ENCODE results near the gene TRMU.
"Not testable (repeated sequence)": the region's sequence is repeated elsewhere in the genome, so short reads cannot be mapped to it uniquely, and the experiment has no call there.

TRMU gene

DNA sequence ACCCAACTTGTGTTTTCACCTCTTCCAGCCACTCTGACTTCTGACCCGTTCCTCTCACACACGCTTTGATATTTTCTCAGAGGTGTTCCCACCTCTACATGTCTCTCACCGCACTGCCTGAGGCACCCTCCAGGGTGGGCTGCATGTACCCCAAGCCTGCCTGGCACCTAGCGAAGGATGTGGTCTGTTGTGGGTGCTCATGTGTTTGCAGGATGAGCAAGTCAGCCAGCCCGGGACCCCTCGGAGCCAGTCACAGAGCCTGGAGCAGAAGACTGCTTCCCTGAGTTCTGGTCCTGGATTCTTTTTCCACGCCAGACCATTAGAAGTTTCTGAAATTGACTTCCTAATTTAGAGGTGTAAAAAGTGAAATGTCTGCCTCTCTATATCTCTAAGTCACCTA is 35.0 kb upstream of the TRMU start:
- no peak for DNase-seq

DNA sequence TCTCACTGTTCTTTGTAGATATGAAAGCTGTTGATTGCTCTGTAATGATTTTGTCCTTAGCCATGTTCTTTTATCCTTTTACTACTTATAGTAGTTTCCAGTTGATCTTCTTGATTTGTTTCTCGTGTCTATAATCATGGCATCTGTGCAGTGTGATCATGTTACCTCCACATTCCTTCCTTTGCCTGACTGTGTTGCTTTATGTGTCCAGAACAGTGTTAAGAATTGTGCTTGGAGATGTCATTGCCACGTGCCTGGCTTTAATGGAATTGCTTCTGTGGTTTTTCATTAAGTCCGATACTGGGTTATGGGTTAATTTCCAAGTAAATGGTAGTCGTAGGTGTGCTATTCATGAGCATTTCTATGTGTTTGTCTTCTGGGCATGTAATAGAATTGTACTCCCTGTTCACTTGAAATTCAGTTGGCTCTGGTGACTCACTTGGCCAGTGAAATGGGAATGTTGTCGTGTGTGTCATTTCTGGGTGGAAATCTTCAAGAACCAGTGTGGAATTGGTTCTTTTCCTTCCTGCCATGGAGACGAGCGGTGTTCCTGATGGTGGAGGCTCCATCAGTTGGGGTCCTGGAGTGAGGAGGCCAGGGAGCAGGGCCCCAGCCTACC is 32.1 kb upstream of the TRMU start:
- DNase-seq: no peak

DNA sequence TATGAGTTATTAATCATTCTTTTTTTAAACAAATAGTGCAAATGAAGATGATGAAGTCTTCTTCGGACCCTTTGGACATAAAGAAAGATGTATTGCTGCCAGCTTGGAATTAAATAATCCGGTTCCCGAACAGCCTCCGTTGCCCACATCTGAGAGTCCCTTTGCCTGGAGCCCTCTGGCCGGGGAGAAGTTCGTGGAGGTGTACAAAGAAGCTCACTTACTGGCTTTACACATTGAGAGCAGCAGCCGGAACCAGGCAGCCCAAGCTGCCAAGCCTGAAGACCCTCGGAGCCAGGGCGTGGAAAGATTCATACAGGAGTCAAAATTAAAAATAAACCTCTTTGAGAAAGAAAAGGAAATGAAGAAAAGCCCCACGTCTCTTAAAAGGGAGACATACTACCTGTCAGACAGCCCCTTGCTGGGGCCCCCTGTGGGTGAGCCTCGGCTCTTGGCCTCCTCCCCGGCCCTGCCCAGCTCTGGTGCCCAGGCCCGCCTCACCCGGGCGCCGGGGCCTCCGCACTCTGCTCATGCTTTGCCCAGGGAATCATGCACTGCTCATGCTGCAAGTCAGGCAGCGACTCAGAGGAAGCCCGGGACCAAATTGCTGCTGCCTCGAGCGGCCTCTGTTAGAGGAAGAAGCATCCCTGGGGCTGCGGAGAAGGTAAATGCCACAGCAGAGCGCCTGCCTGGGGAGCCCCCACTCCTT is 27.1 kb upstream of the TRMU start:
- DNase-seq: no peak

DNA sequence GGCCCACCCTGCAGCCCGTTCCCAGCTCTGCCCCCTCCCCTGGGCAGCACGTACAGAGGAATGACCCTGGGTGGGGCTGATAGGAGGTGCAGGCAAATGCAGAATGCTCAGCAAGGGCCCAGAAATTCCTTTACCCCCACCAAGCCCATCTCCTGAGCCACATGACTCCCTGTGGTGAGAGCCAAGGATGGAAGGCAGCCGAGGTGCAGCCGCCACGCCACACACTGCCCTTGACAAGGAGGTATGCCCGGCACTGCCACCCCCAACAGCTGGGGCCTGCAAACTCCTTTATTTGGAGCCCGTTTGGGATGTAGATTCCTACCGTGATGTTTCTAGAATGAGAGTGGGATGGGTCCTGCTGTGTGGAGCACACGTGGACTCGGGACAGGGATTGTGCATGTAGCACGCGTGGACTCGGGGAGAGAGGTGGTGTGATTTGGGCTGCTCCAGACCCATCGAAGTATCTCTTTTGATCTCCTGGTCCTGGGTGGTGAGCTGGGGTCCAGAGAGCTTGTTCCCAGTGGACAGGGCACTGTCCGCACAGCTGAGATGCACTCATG is 25.9 kb upstream of the TRMU start:
- no peak for DNase-seq

DNA sequence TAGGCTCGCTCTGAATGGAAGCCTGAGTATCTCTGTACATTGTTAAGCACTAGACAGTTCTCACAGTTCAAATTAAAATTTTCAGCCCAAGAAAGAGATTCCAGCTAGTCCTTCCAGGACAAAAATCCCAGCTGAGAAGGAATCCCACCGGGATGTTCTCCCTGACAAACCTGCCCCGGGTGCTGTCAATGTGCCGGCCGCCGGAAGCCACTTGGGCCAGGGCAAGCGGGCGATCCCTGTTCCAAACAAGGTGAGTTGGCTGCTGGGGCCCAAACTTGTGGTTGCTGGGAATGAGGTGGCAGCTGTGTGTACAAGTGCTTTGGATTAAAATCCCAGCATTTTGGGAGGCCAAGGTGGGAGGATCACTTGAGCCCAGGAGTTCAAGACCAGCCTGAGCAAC is 23.5 kb upstream of the TRMU start:
- DNase-seq: no peak

DNA sequence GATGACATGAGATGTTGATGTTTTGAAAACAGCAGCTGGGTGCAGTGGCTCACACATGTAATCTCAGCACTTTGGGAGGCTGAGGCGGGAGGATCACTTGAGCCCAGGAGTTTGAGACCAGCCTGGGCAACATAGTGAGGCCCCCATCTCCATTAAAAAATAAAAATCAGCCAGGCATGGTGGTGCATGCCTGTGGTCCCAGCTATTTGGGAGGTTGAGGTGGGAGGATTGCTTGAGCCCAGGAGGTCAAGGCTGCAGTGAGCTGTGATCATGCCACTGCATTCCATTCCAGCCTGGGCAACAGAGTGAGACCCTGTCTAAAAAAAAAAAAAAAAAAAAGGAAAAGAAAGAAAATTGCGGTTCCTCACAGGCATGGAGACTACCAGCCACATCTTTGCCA is 22.7 kb upstream of the TRMU start:
- DNase-seq: not testable (repeated sequence)

DNA sequence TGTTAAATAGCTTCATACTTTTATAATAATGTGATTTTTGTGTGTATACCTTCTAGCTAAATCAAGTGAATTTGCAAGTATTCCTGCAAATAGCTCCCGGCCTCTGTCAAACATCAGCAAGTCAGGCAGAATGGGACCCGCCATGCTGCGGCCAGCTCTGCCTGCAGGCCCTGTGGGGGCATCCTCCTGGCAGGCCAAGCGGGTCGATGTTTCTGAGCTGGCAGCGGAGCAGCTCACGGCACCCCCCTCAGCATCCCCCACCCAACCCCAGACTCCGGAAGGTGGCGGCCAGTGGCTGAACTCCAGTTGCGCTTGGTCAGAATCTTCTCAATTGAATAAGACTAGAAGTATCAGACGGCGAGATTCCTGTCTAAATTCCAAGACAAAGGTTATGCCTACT is 19.5 kb upstream of the TRMU start:
- no peak for DNase-seq

DNA sequence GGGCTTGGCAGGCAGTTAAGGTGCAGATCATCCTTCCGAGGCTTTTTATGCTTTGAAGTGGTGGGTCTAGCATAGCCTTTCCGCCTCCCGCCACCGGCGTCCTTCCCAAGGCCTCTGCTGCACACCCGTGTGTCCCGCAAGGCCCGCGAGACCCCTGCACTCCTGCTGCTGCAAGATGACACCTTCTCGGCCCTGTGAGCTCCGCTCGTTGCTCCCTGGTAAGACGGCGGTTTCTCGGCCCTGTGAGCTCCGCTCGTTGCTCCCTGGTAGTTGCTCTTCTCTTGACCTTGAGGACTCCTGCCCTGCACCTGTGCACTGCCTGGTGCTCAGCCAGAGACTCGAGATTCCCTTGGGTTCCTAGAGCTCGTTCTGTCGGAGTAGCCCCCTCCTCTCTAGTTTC is 17.9 kb upstream of the TRMU start:
- DNase-seq: no peak

DNA sequence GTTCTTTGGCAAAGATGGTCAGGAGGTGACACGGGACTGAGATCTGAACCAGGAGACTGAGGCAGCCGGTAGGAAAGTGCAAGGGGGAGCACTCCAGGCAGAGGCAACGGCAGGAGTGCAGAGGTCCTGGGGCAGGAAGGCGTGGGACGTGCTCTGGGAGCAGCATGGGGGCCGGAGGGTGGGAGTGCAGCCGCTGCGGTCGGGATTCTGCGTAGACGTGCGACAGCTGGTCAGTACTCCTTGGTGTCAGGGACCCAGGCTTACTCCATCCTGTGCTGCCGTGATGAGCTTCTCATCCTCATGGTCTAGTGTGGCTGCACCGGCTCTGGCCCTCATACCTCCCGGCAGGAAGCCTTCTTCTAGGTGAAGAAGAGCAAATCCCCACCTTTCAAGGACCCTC is 16.9 kb upstream of the TRMU start:
- no peak for DNase-seq

DNA sequence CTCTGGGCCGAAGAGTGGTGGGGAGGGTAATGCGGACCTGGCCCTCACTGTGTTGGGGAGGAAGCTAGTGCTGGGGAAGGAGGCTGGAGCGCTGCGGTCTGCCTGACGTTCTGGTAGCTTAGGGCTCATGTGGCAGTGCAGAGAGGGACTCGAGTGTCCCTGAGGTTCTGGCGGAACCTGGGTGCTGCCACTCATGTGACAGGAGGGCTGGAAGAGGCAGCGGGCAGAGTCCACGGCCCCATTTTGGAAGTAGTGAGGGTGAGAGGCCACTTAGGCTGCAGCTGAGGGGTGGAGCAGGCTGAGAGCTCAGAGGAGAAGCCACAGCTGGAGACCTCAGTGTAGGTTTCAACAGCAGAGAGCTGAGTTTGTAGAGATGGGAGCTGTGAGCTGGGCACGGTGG is 16.2 kb upstream of the TRMU start:
- DNase-seq: no peak

DNA sequence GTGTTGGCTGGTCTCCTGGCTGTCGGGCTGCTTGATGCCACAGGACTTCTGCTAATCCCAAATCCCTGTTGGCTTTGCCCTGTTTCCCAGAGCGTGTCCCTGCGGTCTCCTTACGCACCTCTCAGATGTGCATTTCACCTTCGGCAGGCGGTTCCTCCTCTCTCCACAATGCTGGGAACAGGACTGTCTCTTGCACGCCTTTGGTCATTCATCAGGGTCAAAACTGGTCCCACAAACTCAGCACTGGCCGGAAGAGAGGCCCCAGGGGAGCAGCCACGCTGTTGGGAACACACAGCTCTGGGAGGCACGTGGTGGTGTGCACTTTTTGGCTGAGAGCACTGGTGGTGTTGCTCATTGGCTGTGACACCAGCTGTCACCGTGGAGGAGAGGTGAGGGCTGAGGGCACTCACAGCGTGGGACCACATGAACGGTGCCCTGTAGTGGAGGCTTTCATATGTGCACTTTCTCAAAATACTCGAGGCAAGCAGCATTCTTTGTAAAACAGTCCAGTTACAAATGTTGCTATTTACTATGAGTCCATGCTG is 15.3 kb upstream of the TRMU start:
- DNase-seq: no peak

DNA sequence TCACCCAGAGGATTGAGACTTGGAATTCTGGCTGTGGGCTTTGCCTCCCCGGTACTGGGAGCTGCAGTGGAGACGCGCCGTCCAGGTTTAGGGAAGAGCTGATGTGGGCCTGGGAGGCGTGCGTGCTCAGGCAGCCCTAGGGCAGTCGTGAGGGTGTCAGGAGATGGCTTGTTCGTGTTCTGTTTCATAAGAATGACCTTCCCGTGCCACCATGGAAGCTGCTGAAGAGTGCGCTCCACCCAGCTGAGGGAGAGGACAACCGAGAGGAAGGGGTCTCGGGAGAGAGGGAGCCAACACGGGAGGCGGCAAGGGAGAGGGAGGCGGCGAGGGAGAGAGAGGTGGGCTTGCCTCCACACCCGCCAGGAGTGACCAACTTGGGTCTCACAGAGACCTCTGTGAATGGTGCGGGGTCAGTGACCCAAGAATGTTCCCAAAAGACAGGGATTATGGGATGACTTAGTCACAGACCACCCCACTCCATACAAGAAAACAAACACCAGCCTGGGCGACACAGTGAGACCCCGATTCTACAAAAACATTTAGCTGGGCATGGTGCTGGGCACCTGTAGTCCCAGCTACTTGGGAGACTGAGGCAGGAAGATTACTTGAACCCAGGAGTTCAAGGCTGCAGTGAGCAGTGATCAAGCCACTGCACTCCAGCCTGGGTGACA is 14.7 kb upstream of the TRMU start:
- DNase-seq: no peak

DNA sequence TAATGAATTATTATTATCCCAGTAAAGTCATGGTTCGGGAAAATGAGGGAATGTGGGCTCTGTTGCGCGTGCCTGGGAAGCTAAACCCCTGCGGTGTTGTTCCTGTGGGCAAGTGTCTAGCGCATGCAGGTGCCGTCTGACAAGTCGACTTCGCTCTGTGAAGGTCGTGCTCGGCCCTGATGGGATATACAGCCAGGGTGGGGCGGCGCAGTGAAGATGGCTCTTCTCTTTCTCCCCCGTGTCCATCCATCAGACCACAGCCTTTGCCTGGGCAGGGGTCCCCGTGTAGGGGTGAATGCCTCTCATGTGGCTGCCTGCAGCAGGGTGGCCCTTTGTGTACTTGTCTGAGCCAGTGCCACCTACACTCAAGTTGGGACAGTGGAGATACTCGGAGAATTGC is 12.8 kb upstream of the TRMU start:
- no peak for DNase-seq

DNA sequence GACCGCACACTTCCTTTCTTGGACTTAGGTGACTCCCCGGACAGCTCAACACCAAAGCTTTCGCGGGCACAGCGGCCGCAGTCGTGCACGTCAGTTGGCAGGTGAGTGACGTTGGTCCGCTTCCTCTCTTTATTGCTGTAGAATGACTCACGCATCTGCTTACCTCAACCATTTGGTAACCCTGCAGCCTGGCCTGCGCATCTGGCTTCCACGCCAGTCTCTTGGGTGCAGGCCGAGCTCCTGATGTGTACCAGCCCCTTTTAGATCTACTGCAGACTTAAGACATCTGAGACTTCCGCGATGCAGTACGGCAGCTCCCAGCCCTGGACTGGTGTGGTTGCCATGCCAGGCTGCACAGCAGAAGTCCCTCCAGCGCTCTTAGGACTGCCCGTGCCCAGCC is 12.4 kb upstream of the TRMU start:
- DNase-seq: no peak

DNA sequence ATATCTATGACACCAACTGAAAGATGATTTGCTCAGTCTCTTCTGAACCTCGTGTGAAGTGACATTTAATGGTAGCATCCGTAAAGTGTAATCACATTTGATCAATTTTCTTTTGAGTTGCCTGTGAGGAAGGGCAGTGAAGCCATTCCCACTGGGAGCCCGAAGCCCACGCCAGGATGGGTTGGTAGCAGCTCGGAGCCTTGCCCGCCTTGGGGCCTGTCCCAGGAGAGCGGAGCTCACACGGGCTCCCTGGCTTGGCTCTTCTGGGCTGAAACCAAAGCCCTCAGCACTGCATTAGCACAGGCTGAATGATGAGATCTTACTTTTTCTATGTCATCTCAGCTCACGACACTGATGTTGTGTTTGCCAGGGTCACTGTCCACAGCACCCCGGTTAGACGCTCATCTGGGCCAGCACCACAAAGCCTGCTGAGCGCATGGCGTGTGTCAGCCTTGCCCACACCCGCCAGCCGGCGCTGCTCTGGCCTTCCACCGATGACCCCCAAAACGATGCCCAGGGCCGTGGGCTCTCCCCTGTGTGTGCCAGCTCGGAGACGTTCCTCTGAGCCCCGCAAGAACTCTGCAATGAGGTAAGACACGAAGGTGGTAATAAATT is 9.3 kb upstream of the TRMU start:
- DNase-seq: no peak

DNA sequence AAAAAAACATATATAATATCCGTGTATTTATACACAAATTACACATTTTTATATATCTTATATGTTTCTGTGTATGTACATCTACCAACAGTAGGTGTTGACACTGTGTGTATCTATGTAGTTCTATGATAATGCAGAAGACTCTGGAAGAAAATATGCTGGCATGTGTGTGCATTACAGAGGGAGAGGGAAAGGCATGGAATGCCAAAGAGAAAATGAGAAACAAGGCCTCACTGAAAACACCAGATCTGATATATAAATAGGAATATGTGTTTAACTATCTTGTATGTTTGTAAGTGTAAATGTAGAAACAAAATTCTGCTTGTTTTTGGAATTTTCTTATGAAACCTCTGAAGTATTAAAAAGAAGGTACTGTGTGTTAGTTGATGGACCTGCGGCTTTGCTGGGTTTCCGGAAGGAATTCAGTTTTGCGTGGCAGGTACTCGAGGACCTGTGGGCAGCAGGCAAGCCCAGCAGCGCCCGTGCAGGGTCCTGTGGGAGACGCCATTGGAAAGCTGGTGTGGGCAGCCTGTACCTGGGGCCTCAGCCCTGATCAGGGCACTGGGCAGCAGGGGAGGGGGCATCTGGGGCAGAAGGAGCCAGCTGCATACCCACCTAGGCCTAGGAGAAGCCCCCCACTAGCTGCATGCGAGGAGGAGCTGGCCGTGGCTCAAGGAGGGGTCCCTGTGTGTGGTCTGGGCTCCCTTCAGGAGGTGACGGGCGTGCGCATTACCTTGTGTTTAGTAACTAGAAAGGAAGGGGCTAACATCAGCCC is 7.6 kb upstream of the TRMU start:
- DNase-seq: no peak

DNA sequence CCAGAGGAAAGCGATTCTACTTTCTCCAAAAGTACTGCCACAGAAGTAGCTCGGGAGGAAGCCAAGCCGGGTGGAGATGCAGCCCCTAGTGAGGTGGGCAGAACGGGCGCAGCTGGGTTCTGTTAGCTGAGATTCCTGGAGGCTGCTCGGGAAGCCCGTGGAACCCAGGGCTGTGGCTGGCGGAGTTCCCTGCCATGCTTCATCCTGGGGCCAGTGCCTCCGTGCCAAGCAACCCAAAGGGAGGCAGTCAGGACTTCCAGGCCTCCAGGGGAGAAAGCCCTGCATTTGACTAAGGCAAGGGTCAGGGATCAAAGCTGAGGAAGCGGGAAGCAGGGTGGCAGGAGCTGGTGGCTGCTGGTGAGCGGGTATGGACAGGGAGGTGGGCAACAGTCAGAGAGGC is 6.7 kb upstream of the TRMU start:
- DNase-seq: no peak

DNA sequence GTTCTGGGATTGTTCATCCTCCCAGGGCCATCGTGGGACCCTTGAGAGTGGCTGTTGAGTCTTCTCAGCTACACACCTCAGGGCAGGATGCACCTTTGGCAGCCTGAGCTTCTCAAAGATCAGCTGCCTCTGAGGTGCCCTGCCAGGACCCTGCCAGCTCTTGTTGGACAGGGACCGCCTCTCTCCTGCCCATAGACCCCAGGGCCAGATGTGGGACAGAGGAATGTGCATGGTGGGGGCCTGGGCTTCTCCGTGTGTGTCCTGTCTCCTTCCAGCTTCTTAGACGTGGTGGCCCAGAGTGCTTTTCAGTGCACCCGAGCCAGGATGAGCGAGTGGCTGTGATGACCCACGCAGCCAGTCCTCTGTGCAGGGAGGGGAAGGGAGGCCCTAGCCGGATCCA is 5.9 kb upstream of the TRMU start:
- no peak for DNase-seq

DNA sequence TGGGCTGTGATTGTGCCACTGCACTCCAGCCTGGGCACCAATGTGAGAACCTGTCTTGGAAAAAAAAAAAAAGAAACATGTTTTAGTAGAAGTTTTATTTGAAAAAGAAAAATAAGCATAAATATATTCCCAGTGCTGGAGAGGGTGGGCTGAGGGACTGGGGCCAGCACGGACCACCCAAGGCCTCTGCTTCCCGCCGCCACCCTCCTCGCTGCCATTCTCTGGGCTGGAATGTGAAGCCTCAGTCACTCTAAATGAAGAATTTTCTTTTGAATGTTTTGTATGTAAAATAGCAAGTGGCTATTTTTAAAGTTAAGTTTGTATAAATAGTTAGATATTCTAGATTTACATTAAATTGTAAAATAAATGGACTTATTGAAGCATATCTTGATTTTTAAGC is 5.1 kb upstream of the TRMU start:
- DNase-seq: no peak

DNA sequence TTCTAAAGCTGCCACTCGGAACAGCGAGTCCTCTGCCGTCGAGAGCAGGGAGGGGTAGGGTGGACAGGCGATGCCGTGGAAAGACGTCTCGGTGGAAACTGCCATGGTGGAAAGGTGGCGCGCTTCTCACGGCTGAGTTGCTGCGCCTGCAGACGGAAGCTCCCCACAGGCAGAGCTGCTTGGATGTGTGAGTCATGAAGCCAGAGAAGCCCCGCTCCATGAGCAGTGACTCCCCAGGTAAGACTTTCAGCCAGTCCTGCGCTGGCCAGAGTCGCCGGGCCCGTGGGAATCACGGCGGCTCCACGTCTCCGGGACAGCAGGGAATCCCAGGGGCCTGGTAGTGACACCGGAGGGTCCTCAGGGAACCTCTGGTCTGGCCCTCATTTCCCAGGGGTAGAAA is 4.0 kb upstream of the TRMU start:
- no peak for DNase-seq

DNA sequence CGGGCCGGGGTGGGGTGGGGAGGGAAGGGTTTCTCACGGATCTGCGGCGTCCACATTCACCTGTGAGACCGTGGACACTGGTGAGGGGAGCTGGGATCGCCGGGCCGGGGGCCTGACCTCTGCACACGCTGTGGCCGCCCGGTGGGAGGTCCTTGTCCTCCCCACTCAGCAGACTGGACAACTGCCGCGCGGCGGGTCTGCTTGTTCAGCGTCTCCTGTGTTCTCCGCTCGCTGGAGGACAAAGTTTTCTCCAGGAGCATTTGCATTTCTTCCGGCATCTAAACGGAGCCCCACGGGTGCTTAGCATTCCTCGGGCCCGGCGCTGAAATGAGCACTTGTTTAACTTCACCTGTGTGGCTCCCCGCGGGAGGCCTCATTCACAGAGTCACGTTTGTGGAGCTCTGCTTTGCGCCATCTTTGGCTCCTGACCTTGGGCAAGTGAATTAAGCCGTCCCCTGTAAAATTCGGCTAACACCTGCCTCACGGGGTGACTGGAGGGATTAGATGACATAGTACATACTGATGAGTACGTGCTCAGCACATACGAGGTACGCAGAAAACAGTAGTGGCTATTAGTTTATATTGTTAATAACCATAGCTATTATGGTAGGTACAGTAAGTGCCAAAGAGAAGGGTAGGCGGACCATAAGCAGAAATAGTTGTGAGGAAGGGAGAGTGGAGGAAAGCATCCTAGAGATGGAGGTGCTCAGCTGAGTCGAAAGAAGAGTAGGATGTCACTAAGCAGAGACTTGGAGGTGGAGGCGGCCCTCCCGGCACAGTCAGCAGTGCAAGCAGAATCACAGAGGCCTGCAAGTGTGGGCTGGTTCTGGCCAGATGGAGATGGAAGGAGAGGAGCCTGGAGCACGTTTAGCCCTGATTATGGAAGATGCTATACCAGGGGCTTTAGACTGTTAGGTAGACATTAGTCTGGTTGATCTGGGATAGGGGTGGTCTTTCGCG is 885 bp downstream of the TRMU start:
- no peak for DNase-seq

DNA sequence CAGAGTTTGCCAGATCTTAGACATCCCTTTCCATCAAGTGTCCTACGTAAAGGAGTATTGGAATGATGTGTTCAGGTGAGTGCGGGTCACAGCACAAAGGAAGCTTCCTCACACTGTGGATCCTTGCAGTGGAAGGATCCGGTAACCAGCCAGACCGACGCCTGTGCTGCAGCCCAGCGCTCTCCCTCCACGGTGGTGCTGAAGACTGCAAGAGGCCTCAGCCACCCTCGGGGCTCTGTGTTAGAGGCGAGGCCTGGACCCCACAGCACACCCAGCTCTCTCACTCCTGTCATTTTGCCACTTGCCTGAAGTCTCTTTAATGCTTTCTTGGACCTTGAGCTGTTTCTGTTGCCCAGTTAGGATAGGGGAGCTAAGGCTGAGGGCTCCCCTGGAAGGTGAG is 2.4 kb downstream of the TRMU start:
- DNase-seq: no peak

Data from CD4-positive, alpha-beta T cell treated with Interleukin-15 for 1 hour (primary cell).